Endothelial cell (in vitro differentiated cells): ENCODE results near the gene RCOR2. TPM values are rescaled to one million over a fixed set of nuclear protein-coding genes. Genes with fewer than 3 reads are reported as not detected.
A peak's percentile ranks its signal among the peaks of the same experiment; 100 is the strongest.

ENCODE experiments used
- DNase-seq: peaks from one replicate; pipeline ENCODE4 v3.0.0; 2021; ENCODE audit warnings: low spot score
- H3K27ac Mint-ChIP-seq: one replicate; pipeline ENCODE4 v1.8.0; 2021; ENCODE audit warnings: mixed read lengths, inconsistent platforms; ENCODE audit not compliant: unreplicated experiment
- H3K27me3 Mint-ChIP-seq: one replicate; pipeline ENCODE4 v1.8.0; 2021; ENCODE audit warnings: mild to moderate bottlenecking, moderate library complexity, mixed read lengths, inconsistent platforms; ENCODE audit not compliant: unreplicated experiment
- H3K36me3 Mint-ChIP-seq: one replicate; pipeline ENCODE4 v1.8.0; 2021; ENCODE audit warnings: mild to moderate bottlenecking, low read depth, mixed read lengths, inconsistent platforms; ENCODE audit not compliant: unreplicated experiment
- H3K4me1 Mint-ChIP-seq: one replicate; pipeline ENCODE4 v1.8.0; 2021; ENCODE audit warnings: mild to moderate bottlenecking, mixed read lengths, inconsistent platforms; ENCODE audit not compliant: unreplicated experiment
- H3K4me3 Mint-ChIP-seq: one replicate; pipeline ENCODE4 v1.8.0; 2021; ENCODE audit warnings: mild to moderate bottlenecking, mixed read lengths, inconsistent platforms; ENCODE audit not compliant: unreplicated experiment
- H3K9me3 Mint-ChIP-seq: one replicate; pipeline ENCODE4 v1.8.0; 2021; ENCODE audit warnings: mixed read lengths, inconsistent platforms; ENCODE audit not compliant: unreplicated experiment
- CTCF ChIP-seq: fragments of 200-600 bp; sonication (generic); IDR thresholded peaks from one replicate; pipeline ENCODE4 v1.5.0; 2021; ENCODE audit warnings: antibody characterized with exemption; ENCODE audit not compliant: unreplicated experiment
- total RNA-seq: library from RNA; stranded (reverse); fragmentation: NEBNext Ultra II Directional; extraction: Animal tissue kit (Norgen Biotek cat#: 25700); gene quantifications from one replicate; pipeline ENCODE4 v1.2.1, GENCODE V29; 2021; ENCODE audit not compliant: unreplicated experiment

The RCOR2 gene
- total RNA-seq, 1 donor from 2014 or later: 9.3 TPM

GRCh38 chr11:63923319-63923718 lies 6.4 kb upstream of the RCOR2 start:
- Mint-ChIP-seq H3K36me3 (peaks cover 5% of the 10 kb centered on the region), H3K9me3 (no peaks in the 10 kb centered on the region), H3K4me1 (peaks cover 4% of the 10 kb centered on the region), H3K27me3 (peaks cover 11% of the 10 kb centered on the region), H3K4me3 (no peak overlapping the region), H3K27ac (no peak overlapping the region)
- DNase-seq: no peak
- TF ChIP-seq CTCF: no peak

GRCh38 chr11:63922673-63923192 lies 5.8 kb upstream of the RCOR2 start:
- Mint-ChIP-seq H3K4me1 (peaks cover 4% of the 10 kb centered on the region), H3K27ac (no peak overlapping the region), H3K9me3 (no peaks in the 10 kb centered on the region), H3K27me3 (peaks cover 11% of the 10 kb centered on the region), H3K36me3 (peaks cover 5% of the 10 kb centered on the region), H3K4me3 (no peak overlapping the region)
- no peak for TF ChIP-seq CTCF
- no peak for DNase-seq

- Mint-ChIP-seq H3K4me3 (no peak overlapping the region), H3K27me3 (peaks cover 7% of the 10 kb centered on the region), H3K9me3 (no peaks in the 10 kb centered on the region), H3K4me1 (peaks cover 7% of the 10 kb centered on the region), H3K36me3 (peaks cover 5% of the 10 kb centered on the region), H3K27ac (no peak overlapping the region)
- peak; percentile 67 for TF ChIP-seq CTCF
- DNase-seq: peak; percentile 46
Observed at GRCh38 chr11:63920939-63921417, 4.0 kb upstream of the RCOR2 start.

- Mint-ChIP-seq H3K36me3 (peaks cover 5% of the 10 kb centered on the region), H3K4me3 (no peak overlapping the region), H3K4me1 (peaks cover 7% of the 10 kb centered on the region), H3K9me3 (no peaks in the 10 kb centered on the region), H3K27ac (no peak overlapping the region), H3K27me3 (peaks cover 7% of the 10 kb centered on the region)
- no peak for TF ChIP-seq CTCF
- peak; percentile 30 for DNase-seq
Observed at GRCh38 chr11:63920126-63920938, 3.4 kb upstream of the RCOR2 start.
